Ecto neural progenitor cell (in vitro differentiated cells): ENCODE measurements around the gene TFCP2L1.

ENCODE experiments used
- DNase-seq: peaks from one replicate; pipeline ENCODE4 v3.0.0-alpha.2; 2018; ENCODE audit warnings: low spot score

TFCP2L1 gene

DNA sequence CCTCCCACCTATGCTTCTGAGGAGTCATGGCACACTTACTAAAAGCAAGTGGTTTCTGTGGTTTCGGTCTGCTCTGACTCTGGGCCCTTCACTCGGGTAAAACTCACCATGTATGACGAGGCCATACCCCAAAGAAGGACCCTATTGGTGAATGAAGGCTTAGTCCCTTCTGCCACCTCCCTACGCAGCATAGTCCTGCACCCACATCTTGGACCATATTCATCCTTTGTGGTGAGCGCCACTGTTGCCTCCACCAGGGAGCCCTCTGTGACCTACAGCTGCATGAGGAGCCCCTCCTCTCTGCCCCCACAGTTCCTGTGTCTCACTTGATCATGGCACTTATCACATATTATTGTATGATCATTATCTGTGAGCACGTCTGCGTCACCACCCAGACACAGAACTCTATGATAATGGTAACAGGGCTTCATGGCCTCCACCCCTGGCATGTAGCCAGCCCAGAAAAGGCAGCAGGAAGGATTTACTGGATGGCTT, 113.3 kb downstream of the TFCP2L1 start:
- no peak for DNase-seq

DNA sequence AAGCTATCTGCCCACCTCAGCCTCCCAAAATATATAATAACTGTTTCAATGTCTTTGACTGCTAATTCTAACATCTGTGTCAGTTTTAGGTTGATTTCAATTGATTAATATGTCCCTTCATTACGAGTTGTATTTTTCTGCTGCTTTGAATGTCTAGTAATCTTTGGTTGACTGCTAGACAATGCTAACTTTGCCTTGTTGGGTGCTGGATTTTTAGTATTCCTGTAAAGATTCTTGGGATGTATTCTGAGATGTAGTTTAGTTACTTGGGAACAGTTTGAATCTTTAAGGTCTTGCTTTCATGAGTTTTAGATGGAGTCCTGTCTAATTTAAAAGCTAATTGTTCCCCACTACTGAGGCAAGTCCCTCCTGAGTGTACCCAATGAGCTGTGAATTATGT, 114.4 kb downstream of the TFCP2L1 start:
- DNase-seq = no peak

DNA sequence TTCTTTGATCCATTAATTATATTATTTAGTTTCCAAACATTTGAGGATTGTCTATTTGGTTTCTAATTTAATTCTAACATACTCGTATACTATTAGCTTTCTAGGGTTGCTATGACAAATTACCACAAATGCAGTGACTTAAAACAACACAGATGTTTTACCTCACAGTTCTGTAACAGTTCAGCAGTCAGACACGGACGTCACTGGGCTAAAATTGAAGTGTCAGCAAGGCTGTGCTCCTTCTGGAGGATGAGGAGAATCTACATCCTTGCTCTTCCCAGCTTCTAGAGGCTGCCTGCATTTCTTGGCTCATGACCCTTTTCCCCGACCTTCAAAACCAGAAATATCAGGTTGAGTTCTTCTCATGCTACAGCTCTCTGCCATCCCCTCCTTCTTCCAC, 117.6 kb downstream of the TFCP2L1 start:
- DNase-seq = no peak
